22Rv1 (cell line): ENCODE data around the gene RASGRP2.

ENCODE experiments used
- H3K27ac ChIP-seq: fragments of 450-650 bp; 2 replicates; pipeline ENCODE4 v1.5.1; 2017
- CTCF ChIP-seq: fragments of 450-650 bp; IDR thresholded peaks from 2 replicates; pipeline ENCODE4 v1.5.1; 2017; ENCODE audit warnings: mild to moderate bottlenecking
- ZFX ChIP-seq: fragments of 450-650 bp; IDR thresholded peaks from 2 replicates; pipeline ENCODE4 v1.6.1; 2017; ENCODE audit warnings: antibody characterized with exemption, borderline replicate concordance

The RASGRP2 gene

GRCh38 chr11:64777449-64778222, 33.7 kb upstream of the RASGRP2 start:
- TF ChIP-seq ZFX, result no peak
- TF ChIP-seq CTCF, result no peak
- peak overlapping the region; percentile 99 for H3K27ac ChIP-seq

- TF ChIP-seq ZFX, result no peak
- no peak for TF ChIP-seq CTCF
- H3K27ac ChIP-seq, result peak overlapping the region; percentile 99
These were observed 32.9 kb upstream of the RASGRP2 start for GRCh38 chr11:64776875-64777274.

GRCh38 chr11:64776425-64776824, 32.5 kb upstream of the RASGRP2 start:
- H3K27ac ChIP-seq, result peak overlapping the region; percentile 99; the same call in 1 of the 2 replicates
- TF ChIP-seq CTCF, result no peak
- TF ChIP-seq ZFX, result no peak

- no peak overlapping the region for H3K27ac ChIP-seq
- TF ChIP-seq ZFX, result no peak
- no peak for TF ChIP-seq CTCF
These were observed 30.2 kb upstream of the RASGRP2 start for GRCh38 chr11:64774144-64774543.

GRCh38 chr11:64772303-64773018, 28.5 kb upstream of the RASGRP2 start:
- H3K27ac ChIP-seq, result 0 out of 2 replicates have a peak overlapping the region, but pooled peaks have one; percentile 29
- TF ChIP-seq CTCF, result no peak
- no peak for TF ChIP-seq ZFX

GRCh38 chr11:64771861-64772260, 27.9 kb upstream of the RASGRP2 start:
- TF ChIP-seq CTCF (no peak), ZFX (no peak)
- 0 out of 2 replicates have a peak overlapping the region, but pooled peaks have one; percentile 29 for H3K27ac ChIP-seq

GRCh38 chr11:64770120-64770519, 26.2 kb upstream of the RASGRP2 start:
- no peak overlapping the region for H3K27ac ChIP-seq
- TF ChIP-seq ZFX (no peak), CTCF (no peak)
